ENCODE data around the gene WNT7B.

DNA sequence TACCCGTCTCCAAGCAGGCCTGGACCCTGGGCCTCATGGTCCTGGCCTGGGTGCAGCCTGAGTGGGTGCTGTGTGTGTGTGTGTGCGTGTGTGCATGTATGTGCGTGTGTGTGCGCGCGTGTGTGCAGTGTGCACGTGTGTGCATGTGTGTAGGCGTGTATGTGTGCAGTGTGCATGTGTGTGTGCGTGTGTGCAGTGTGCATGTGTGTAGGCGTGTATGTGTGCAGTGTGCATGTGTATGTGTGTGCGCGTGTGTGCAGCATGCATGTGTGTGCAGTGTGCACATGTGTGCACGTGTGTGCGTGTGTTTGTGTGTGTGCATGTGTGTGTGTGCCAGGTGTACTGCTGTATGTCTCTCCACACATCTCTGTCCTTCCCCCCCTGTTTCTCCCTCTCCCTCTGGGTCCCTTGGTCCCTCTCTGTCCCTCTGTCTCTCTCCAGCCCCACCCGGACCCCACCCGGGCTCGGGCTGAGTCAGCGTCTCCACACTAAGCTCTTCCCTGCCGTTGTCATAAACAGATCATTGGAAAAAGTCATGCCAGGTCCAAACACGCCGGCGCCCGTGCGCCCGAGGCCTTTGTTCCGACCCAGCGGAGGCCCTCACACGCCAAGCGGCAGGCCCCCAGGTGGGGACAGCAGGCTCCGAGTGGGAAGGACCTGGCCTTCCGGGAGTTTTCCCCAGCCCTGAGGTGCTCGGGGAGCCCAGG is 34.0 kb downstream of the WNT7B start:
- TF ChIP-seq, protein P1, sequence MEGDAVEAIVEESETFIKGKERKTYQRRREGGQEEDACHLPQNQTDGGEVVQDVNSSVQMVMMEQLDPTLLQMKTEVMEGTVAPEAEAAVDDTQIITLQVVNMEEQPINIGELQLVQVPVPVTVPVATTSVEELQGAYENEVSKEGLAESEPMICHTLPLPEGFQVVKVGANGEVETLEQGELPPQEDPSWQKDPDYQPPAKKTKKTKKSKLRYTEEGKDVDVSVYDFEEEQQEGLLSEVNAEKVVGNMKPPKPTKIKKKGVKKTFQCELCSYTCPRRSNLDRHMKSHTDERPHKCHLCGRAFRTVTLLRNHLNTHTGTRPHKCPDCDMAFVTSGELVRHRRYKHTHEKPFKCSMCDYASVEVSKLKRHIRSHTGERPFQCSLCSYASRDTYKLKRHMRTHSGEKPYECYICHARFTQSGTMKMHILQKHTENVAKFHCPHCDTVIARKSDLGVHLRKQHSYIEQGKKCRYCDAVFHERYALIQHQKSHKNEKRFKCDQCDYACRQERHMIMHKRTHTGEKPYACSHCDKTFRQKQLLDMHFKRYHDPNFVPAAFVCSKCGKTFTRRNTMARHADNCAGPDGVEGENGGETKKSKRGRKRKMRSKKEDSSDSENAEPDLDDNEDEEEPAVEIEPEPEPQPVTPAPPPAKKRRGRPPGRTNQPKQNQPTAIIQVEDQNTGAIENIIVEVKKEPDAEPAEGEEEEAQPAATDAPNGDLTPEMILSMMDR (IDR thresholded peaks at IDR 0.05), result no peak
- no peak for TF ChIP-seq EZH2 (IDR thresholded peaks at IDR 0.05)

Data from neural progenitor cell (in vitro differentiated cells).